GM12878 (cell line): ENCODE data around the gene RNF31. TPM values are rescaled to one million over a fixed set of nuclear protein-coding genes. Genes with fewer than 3 reads are reported as not detected.

ENCODE experiments used
- ATAC-seq: fragments of 200-7000 bp; cut with Tn5 transposase; 3 replicates; pipeline ENCODE4 v1.9.1; 2020; ENCODE audit warnings: mild to moderate bottlenecking, moderate library complexity
- BruUV-seq: library from RNA; stranded (reverse); fragments of 400-500 nt; replicated peaks from 2 replicates; lab custom pipeline; 2021; lab: Mats Ljungman, UMichigan
- CTCF ChIA-PET: fragments of 300-600 bp; sonication (Branson Sonifier 250); formaldehyde crosslinking; extraction: SDS; loops from one replicate; lab custom pipeline; 2021; ENCODE audit warnings: inconsistent platforms; lab: Yijun Ruan, JAX
- POLR2A ChIA-PET: fragments of 350-600 bp; formaldehyde crosslinking; extraction: SDS; loops from one replicate; lab custom pipeline; 2021; ENCODE audit warnings: inconsistent platforms; lab: Charles Lee
- RAD21 ChIA-PET: fragments of 300-600 bp; sonication (Branson Sonifier 250); formaldehyde crosslinking; loops from one replicate; lab custom pipeline; 2023; ENCODE audit warnings: antibody characterized with exemption; ENCODE audit not compliant: unreplicated experiment; lab: Charles Lee
- SMC1A ChIA-PET: fragments of 300-600 bp; sonication (Branson Sonifier 250); formaldehyde crosslinking; loops from one replicate; lab custom pipeline; 2023; ENCODE audit not compliant: unreplicated experiment, uncharacterized antibody; lab: Charles Lee
- DNase-seq: peaks from one replicate; pipeline ENCODE4 v3.0.0-alpha.2; 2011; ENCODE audit warnings: low read depth, low spot score
- FAIRE-seq: peaks from 3 replicates; lab custom pipeline; 2011; peaks lifted over from hg19 to GRCh38; lab: Jason Lieb, UNC
- H2AFZ ChIP-seq: 2 replicates; pipeline ENCODE4 v1.6.0; 2011; ENCODE audit warnings: low read depth, low read length, control low read depth; ENCODE audit not compliant: control insufficient read depth
- H3K27ac ChIP-seq: 2 replicates; pipeline ENCODE4 v1.5.1; 2011; ENCODE audit warnings: control low read depth; ENCODE audit not compliant: control insufficient read depth, insufficient read depth
- H3K27me3 ChIP-seq, 2 experiments: replicated peaks in 1 of 2; 2 replicates each; pipeline versions ENCODE4 v1.6.0 to v1.6.1; 2011; ENCODE audit warnings: low read length in 1 of 2; ENCODE audit not compliant: control insufficient read depth in 2 of 2, insufficient read depth in 2 of 2
- H3K36me3 ChIP-seq, 2 experiments: 2 replicates each; pipeline ENCODE4 v1.5.1; 2011; ENCODE audit warnings: low read length in 1 of 2; ENCODE audit not compliant: control insufficient read depth in 2 of 2, insufficient read depth in 2 of 2
- H3K4me1 ChIP-seq: 2 replicates; pipeline ENCODE4 v1.6.1; 2011; ENCODE audit warnings: mild to moderate bottlenecking, low read length, moderate library complexity, mixed read lengths; ENCODE audit not compliant: control insufficient read depth, insufficient read depth
- H3K4me2 ChIP-seq: 2 replicates; pipeline ENCODE4 v1.6.0; 2011; ENCODE audit warnings: control low read depth; ENCODE audit not compliant: control insufficient read depth, insufficient read depth
- H3K4me3 ChIP-seq: fragments of 200-600 bp; sonication (generic); 2 replicates; pipeline ENCODE4 v1.5.1; 2016
- H3K79me2 ChIP-seq: 2 replicates; pipeline ENCODE4 v1.6.0; 2011; ENCODE audit warnings: low read length; ENCODE audit not compliant: control insufficient read depth, insufficient read depth
- H3K9ac ChIP-seq: 2 replicates; pipeline ENCODE4 v1.8.0; 2011; ENCODE audit warnings: low read length, control low read depth, mixed read lengths; ENCODE audit not compliant: control insufficient read depth, insufficient read depth
- H3K9me3 ChIP-seq: replicated peaks from 3 replicates; pipeline ENCODE4 v1.5.1; 2011; ENCODE audit warnings: mild to moderate bottlenecking, low read length; ENCODE audit not compliant: control insufficient read depth, insufficient read depth
- H4K20me1 ChIP-seq: 2 replicates; pipeline ENCODE4 v1.6.0; 2011; ENCODE audit not compliant: control insufficient read depth, insufficient read depth
- BHLHE40 ChIP-seq, 2 experiments: fragments of 450-650 bp in 1 of 2; IDR thresholded peaks; 2 replicates each; pipeline ENCODE4 v1.6.1; 2011 to 2017; ENCODE audit warnings: low read depth in 2 of 2, borderline replicate concordance in 1 of 2, improper control_type of control experiment in 1 of 2, low read length in 1 of 2, mild to moderate bottlenecking in 1 of 2
- POLR2AphosphoS5 ChIP-seq: IDR thresholded peaks from 2 replicates; pipeline ENCODE4 v1.6.1; 2011; ENCODE audit warnings: mild to moderate bottlenecking, low read length, inconsistent platforms
- WGBS: methylation state at CpG from one replicate; pipeline ENCODE4 v1.1.6; 2016; ENCODE audit warnings: low lambda C conversion rate; ENCODE audit not compliant: insufficient replicate concordance, insufficient coverage; ENCODE audit errors: missing lambda C conversion rate; 5-methylcytosine and 5-hydroxymethylcytosine counted together
- in situ Hi-C: fragments of 300-500 bp; cut with MboI; formaldehyde crosslinking; loops from 9 replicates; pipeline ENCODE4 v1.14.3; 2018; ENCODE audit warnings: mixed read lengths
- intact Hi-C: fragments of 100-400 bp; cut with micrococcal nuclease; formaldehyde crosslinking; loops from one replicate; pipeline ENCODE4 v1.14.2; 2022; ENCODE audit not compliant: unreplicated experiment
- polyA plus RNA-seq, 11 experiments: library from polyadenylated mRNA; depleted of rRNA in 4 of 11; unstranded in 6 of 11; stranded (reverse) in 5 of 11; fragments of >200 nt; fragmentation: Nextera tagmentation in 4 of 11; fragmentation: Illumina TruSeq in 1 of 11; extraction: Ambion mirVana in 4 of 11; extraction: Trizol in 1 of 11; gene quantifications; 1 replicate in 1 of 11; 2 replicates in 10 of 11; pipeline versions ENCODE4 v1.2.1 to v1.2.3, GENCODE V29; 2011 to 2016; ENCODE audit warnings: inconsistent platforms in 2 of 11, missing spikeins in 2 of 11, low read depth in 1 of 11
- total RNA-seq, 4 experiments: library from RNA; depleted of rRNA in 3 of 4; stranded (reverse); fragments of >200 nt in 3 of 4; fragmentation: Illumina TruSeq in 1 of 4; extraction: Trizol in 1 of 4; gene quantifications; 2 replicates each; pipeline versions ENCODE4 v1.2.1 to v1.2.3, GENCODE V29; 2013 to 2021
- TF ChIP-seq, protein P1 (sequence below): fragments of 450-650 bp; IDR thresholded peaks from 2 replicates; pipeline ENCODE4 v1.6.1; 2017; ENCODE audit warnings: low read depth, mild to moderate bottlenecking, moderate library complexity

The RNF31 gene
- total and polyA plus RNA-seq, 10 of the 15 experiments (the other 5 are each of a cell fraction or from before 2014, with no cell fraction given): 8.5 to 92.7 (median 52.0) TPM

DNA sequence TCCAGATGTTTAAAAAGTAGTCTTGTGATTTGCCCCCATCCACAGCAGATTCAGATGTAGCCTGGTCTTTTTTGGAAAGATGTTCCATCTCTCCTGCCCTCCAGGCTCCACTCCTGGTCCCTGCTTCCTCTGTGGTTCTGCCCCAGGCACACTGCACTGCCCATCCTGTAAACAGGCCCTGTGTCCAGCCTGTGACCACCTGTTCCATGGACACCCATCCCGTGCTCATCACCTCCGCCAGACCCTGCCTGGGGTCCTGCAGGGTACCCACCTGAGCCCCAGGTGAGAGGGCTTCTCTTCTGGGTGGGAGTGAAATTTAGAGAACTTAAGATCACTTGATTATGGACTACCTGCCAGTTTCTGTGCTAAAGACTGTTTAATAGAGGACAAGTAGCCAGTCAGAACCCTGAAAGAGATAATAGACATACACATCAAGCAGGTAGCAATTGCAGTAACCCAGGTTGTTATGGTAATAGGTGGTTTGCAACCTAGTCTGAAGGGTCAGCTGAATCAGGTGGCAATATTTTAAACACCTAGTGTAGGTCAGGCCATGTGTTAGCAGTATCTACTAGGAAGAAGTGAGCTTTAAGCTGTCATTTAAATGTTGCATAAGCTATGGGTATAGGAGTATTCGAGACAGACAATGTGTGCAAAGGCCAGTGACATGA is 2.1 kb downstream of the RNF31 start:
- ATAC-seq (no peak), FAIRE-seq (no peak), DNase-seq (no peak)
- no peaks in the 10 kb centered on the region; the same call in 2 of the 3 replicates for H3K9me3 ChIP-seq
- H3K79me2 ChIP-seq: peaks cover 49% of the 10 kb centered on the region
- peak; percentile 32; the same call in 1 of the 2 replicates for TF ChIP-seq POLR2AphosphoS5
- no peak for TF ChIP-seq BHLHE40 (IDR thresholded peaks at IDR 0.05; ENCODE audit: borderline replicate concordance in 1 of 2, low read depth in 2 of 2, low read length in 1 of 2)
- POLR2A ChIA-PET: interaction anchor here (0.6 to 5.8 kb wide), 7 partner anchors 8 to 1087 kb away, joined by 3 to 99 read pairs (median 21); partner anchors contain the start of genes DCAF11, EMC9, IRF9 and NRL
- 96% methylated on average over 3 of the region's 3 CpGs for WGBS
- peak overlapping the region; percentile 23; the same call in 1 of the 2 replicates for H3K4me2 ChIP-seq
- SMC1A ChIA-PET: interaction anchor here (1.0 to 4.8 kb wide), 7 partner anchors 12 to 63 kb away, joined by 3 to 54 read pairs (median 7); partner anchors contain the start of genes DCAF11, IRF9 and NRL
- peak overlapping the region; percentile 82; the same call in 1 of the 2 replicates for H3K4me3 ChIP-seq
- H2AFZ ChIP-seq: no peak overlapping the region
- in situ Hi-C loops: no loop called here
- no peak overlapping the region for H3K27ac ChIP-seq
- intact Hi-C loops: loop anchor here (5.0 kb wide), 1 partner anchor 148 kb away; the partner anchor contains the start of genes DHRS1 and NOP9
- no peaks in the 10 kb centered on the region for H4K20me1 ChIP-seq
- BruUV-seq: no TSS peak
- CTCF ChIA-PET: interaction anchor here (1.1 to 8.2 kb wide), 4 partner anchors 9 to 92 kb away, joined by 3 to 63 read pairs (median 6); partner anchors contain the start of gene IRF9
- H3K36me3 ChIP-seq: peaks cover 18 to 24% of the 10 kb centered on the region in 2 experiments; a peak in 3 of 4 replicates
- RAD21 ChIA-PET: interaction anchor here (0.8 to 3.8 kb wide), 4 partner anchors 12 to 35 kb away, joined by 3 to 37 read pairs (median 3); partner anchors contain the start of genes DCAF11, IRF9, NRL and PSME1
- no peaks in the 10 kb centered on the region for H3K27me3 ChIP-seq
- no peak overlapping the region for H3K9ac ChIP-seq
- peaks cover 4% of the 10 kb centered on the region; the same call in 1 of the 2 replicates for H3K4me1 ChIP-seq

DNA sequence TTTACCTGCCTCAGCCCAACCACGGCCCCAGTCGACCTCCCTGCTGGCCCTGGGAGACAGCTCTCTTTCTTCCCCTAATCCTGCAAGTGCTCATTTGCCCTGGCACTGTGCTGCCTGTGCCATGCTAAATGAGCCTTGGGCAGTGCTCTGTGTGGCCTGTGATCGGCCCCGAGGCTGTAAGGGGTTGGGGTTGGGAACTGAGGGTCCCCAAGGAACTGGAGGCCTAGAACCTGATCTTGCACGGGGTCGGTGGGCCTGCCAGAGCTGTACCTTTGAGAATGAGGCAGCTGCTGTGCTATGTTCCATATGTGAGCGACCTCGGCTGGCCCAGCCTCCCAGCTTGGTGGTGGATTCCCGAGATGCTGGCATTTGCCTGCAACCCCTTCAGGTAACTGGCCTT is 2.8 kb downstream of the RNF31 start:
- Histone ChIP-seq H4K20me1 (no peaks in the 10 kb centered on the region), H3K4me1 (no peaks in the 10 kb centered on the region), H3K27ac (no peak overlapping the region), H3K27me3 (no peaks in the 10 kb centered on the region), H3K9me3 (no peaks in the 10 kb centered on the region; the same call in 2 of the 3 replicates), H2AFZ (no peak overlapping the region), H3K4me3 (no peak overlapping the region), H3K4me2 (no peak overlapping the region), H3K9ac (no peak overlapping the region), H3K36me3 (peaks cover 20 to 25% of the 10 kb centered on the region in 2 experiments; a peak in 3 of 4 replicates), H3K79me2 (peaks cover 43% of the 10 kb centered on the region)
- SMC1A ChIA-PET: interaction anchor here (1.0 to 3.6 kb wide), 4 partner anchors 11 to 62 kb away, joined by 3 to 22 read pairs (median 5); partner anchors contain the start of genes DCAF11, IRF9 and NRL
- peak; percentile 0; the same call in 1 of the 2 replicates for TF ChIP-seq POLR2AphosphoS5
- TF ChIP-seq, protein P1, sequence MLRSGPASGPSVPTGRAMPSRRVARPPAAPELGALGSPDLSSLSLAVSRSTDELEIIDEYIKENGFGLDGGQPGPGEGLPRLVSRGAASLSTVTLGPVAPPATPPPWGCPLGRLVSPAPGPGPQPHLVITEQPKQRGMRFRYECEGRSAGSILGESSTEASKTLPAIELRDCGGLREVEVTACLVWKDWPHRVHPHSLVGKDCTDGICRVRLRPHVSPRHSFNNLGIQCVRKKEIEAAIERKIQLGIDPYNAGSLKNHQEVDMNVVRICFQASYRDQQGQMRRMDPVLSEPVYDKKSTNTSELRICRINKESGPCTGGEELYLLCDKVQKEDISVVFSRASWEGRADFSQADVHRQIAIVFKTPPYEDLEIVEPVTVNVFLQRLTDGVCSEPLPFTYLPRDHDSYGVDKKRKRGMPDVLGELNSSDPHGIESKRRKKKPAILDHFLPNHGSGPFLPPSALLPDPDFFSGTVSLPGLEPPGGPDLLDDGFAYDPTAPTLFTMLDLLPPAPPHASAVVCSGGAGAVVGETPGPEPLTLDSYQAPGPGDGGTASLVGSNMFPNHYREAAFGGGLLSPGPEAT: no peak
- BruUV-seq: no TSS peak
- DNase-seq: no peak
- CTCF ChIA-PET: interaction anchor here (1.1 to 8.2 kb wide), 3 partner anchors 10 to 42 kb away, joined by 3 to 63 read pairs (median 6); partner anchors contain the start of gene IRF9
- FAIRE-seq: no peak
- RAD21 ChIA-PET: interaction anchor here (0.8 to 1.4 kb wide), 3 partner anchors 12 to 35 kb away, joined by 3 read pairs; partner anchors contain the start of genes DCAF11, IRF9, NRL and PSME1
- WGBS: 99% methylated on average over 9 of the region's 9 CpGs
- in situ Hi-C loops: no loop called here
- intact Hi-C loops: no loop called here
- ATAC-seq: no peak
- POLR2A ChIA-PET: interaction anchor here (0.5 to 5.8 kb wide), 8 partner anchors 9 to 1088 kb away, joined by 3 to 84 read pairs (median 4); partner anchors contain the start of genes DCAF11, EMC9, IRF9 and NRL
